ENCODE results near the gene UTP3. TPM values are rescaled to one million over a fixed set of nuclear protein-coding genes. Genes with fewer than 3 reads are reported as not detected.
"Not testable (repeated sequence)": the region's sequence is repeated elsewhere in the genome, so short reads cannot be mapped to it uniquely, and the experiment has no call there.

UTP3 gene
- total RNA-seq, 2 donors from 2014 or later = 22.0 to 23.2 TPM

GRCh38 chr4:70712150-70712549 lies 23.8 kb downstream of the UTP3 start:
- intact Hi-C loops (cut with DNase I) = no loop called here
- DNase-seq (ENCODE audit: low spot score) = no peak

GRCh38 chr4:70712604-70713452 lies 24.5 kb downstream of the UTP3 start:
- intact Hi-C loops (cut with DNase I) = no loop called here
- no peak for DNase-seq (ENCODE audit: low spot score)

- intact Hi-C loops (cut with DNase I) = no loop called here
- no peak for DNase-seq (ENCODE audit: low spot score)
These were observed 25.2 kb downstream of the UTP3 start for GRCh38 chr4:70713453-70714078.

GRCh38 chr4:70714079-70714887 lies 26.0 kb downstream of the UTP3 start:
- intact Hi-C loops (cut with DNase I) = no loop called here
- DNase-seq (ENCODE audit: low spot score) = no peak

GRCh38 chr4:70715097-70715496 lies 26.8 kb downstream of the UTP3 start:
- intact Hi-C loops (cut with DNase I) = no loop called here
- DNase-seq (ENCODE audit: low spot score) = no peak

GRCh38 chr4:70718811-70719604 lies 30.7 kb downstream of the UTP3 start:
- intact Hi-C loops (cut with DNase I) = no loop called here
- no peak for DNase-seq (ENCODE audit: low spot score)

GRCh38 chr4:70721747-70722146 lies 33.4 kb downstream of the UTP3 start, which contains the start of gene RUFY3:
Gene RUFY3 (plus strand): TSS chr4:70721964. CDS start chr4:70722574, 610 bp downstream.
- intact Hi-C loops (cut with DNase I) = no loop called here
- DNase-seq (ENCODE audit: low spot score) = no peak

GRCh38 chr4:70722199-70722791 lies 34.0 kb downstream of the UTP3 start:
- DNase-seq (ENCODE audit: low spot score) = no peak

GRCh38 chr4:70724463-70724862 lies 36.1 kb downstream of the UTP3 start:
- no peak for DNase-seq (ENCODE audit: low spot score)
- intact Hi-C loops (cut with DNase I) = no loop called here

More at GRCh38 chr4:70722199-70722791, 34.0 kb downstream of the UTP3 start:
- intact Hi-C loops (cut with DNase I) = no loop called here

GRCh38 chr4:70725633-70726032 lies 37.3 kb downstream of the UTP3 start:
- intact Hi-C loops (cut with DNase I) = no loop called here
- no peak for DNase-seq (ENCODE audit: low spot score)

GRCh38 chr4:70726515-70726914 lies 38.2 kb downstream of the UTP3 start:
- DNase-seq (ENCODE audit: low spot score) = not testable (repeated sequence)

GRCh38 chr4:70728091-70728490 lies 39.8 kb downstream of the UTP3 start:
- DNase-seq (ENCODE audit: low spot score) = no peak
- intact Hi-C loops (cut with DNase I) = no loop called here

More at GRCh38 chr4:70726515-70726914, 38.2 kb downstream of the UTP3 start:
- intact Hi-C loops (cut with DNase I) = not testable (repeated sequence)

- DNase-seq (ENCODE audit: low spot score); intact Hi-C loops (cut with DNase I): not testable (repeated sequence)
These were observed 44.5 kb downstream of the UTP3 start for GRCh38 chr4:70732878-70733277.

- no peak for DNase-seq (ENCODE audit: low spot score)
- intact Hi-C loops (cut with DNase I) = no loop called here
These were observed 46.0 kb downstream of the UTP3 start for GRCh38 chr4:70734168-70734954.

GRCh38 chr4:70734971-70735370 lies 46.6 kb downstream of the UTP3 start:
- no peak for DNase-seq (ENCODE audit: low spot score)
- intact Hi-C loops (cut with DNase I) = no loop called here

- intact Hi-C loops (cut with DNase I) = not testable (repeated sequence)
- peak; percentile 76 for DNase-seq (ENCODE audit: low spot score)
These were observed 47.6 kb downstream of the UTP3 start for GRCh38 chr4:70735915-70736314.

- no peak for DNase-seq (ENCODE audit: low spot score)
- intact Hi-C loops (cut with DNase I) = no loop called here
These were observed 48.7 kb downstream of the UTP3 start for GRCh38 chr4:70737006-70737405.

GRCh38 chr4:70737409-70737808 lies 49.1 kb downstream of the UTP3 start:
- DNase-seq (ENCODE audit: low spot score) = no peak
- intact Hi-C loops (cut with DNase I) = no loop called here

Data from posterior vena cava (tissue), 2 donors.